T-helper 22 cell (primary cell): ENCODE results near the gene GTF2I.
"Not testable (repeated sequence)": the region's sequence is repeated elsewhere in the genome, so short reads cannot be mapped to it uniquely, and the experiment has no call there.

Source experiments
- DNase-seq: peaks from one replicate; pipeline ENCODE4 v3.0.0-alpha.2; 2020; ENCODE audit warnings: low read depth

GTF2I gene

GRCh38 chr7:74779053-74779452 lies 121.5 kb downstream of the GTF2I start:
- DNase-seq: not testable (repeated sequence)

- not testable (repeated sequence) for DNase-seq
Observed at GRCh38 chr7:74781746-74782145, 124.2 kb downstream of the GTF2I start.

GRCh38 chr7:74783595-74783994 lies 126.1 kb downstream of the GTF2I start:
- not testable (repeated sequence) for DNase-seq

DNA sequence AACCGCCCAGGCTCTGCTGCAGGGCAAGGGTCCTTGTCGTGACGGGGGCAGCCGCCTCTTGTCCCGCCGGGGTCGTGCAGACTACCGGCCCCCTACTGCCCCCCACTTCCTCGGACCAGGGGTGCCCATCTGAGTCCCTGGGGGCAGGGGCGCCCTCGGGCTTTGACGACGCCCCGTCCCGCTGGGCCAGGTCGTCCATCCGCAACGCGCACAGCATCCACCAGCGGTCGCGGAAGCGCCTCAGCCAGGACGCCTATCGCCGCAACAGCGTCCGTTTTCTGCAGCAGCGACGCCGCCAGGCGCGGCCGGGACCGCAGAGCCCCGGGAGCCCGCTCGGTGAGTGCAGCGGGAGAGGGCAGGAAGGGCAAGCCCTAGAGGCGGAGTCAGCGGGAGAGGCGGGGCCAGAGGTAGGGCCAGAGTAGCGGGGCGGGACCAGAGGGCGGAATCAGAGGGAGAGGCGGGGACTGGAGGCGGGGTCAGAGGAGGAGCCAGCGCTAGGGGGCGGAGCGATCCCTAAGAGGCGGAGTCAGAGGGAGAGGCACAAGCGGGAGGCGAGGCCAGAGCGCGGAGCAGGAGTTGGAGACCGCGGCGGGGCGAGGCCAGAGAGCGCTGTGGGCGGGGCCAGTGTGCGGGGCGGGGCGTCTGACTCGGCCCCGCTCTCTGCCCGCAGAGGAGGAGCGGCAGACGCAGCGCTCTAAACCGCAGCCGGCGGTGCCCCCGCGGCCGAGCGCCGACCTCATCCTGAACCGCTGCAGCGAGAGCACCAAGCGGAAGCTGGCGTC lies 131.0 kb downstream of the GTF2I start:
- DNase-seq: peak; percentile 88

DNA sequence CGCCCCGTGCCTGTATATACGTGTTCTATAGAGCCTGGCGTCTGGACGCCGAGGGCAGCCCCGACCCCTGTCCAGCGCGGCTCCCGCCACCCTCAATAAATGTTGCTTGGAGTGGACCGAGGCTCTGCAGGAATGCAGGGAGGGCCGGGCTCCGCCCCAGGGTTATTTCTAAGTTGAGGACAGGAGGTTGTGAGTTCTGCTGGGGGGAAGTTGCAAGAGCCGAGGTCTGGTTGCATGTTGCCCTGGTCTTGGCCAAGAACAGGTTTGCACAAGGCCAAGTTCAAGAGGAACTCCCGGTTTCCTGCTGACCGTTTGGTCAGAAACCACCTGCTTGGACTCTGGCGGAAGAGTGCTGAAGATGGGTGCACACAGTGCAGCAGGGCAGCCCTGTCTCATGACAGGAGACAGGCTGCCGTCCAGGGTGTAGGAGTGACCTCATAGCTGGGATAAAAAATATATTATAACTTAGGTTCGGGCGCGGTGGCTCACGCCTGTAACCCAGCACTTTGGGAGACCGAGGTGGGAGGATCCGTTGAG lies 131.8 kb downstream of the GTF2I start:
- not testable (repeated sequence) for DNase-seq

GRCh38 chr7:74797848-74798622 lies 140.5 kb downstream of the GTF2I start:
- DNase-seq: not testable (repeated sequence)

- not testable (repeated sequence) for DNase-seq
Observed at GRCh38 chr7:74798644-74799043, 141.1 kb downstream of the GTF2I start.
